GM12873 (cell line): ENCODE results near the gene KIF3A.

Experiments used
- CTCF ChIP-seq: IDR thresholded peaks from 2 replicates; pipeline ENCODE4 v1.5.1; 2012; ENCODE audit warnings: low read depth, mild to moderate bottlenecking, moderate library complexity, low read length, control low read depth; ENCODE audit not compliant: insufficient read depth; ENCODE audit errors: missing control alignments

KIF3A gene

GRCh38 chr5:132671000-132671399, 66.3 kb downstream of the KIF3A start:
- no peak for TF ChIP-seq CTCF

GRCh38 chr5:132669966-132670882, 67.1 kb downstream of the KIF3A start:
- no peak for TF ChIP-seq CTCF

DNA sequence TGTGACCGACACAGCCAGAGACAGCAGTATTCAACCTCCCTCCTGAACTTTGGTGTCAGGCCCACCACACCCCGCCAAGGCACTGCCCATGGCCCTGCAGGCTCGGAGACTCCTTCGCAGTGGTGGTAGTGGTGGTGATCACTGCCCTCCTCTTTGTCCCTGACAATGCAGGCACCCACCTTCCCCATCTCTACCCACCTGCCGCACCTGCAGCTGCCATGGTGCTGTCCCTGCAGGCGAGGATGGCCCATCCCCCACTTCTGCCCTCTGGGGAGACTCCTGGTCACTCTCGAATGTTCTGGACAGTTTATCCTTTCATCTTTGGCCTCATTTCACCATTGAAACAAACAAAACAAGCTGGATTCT, 67.9 kb downstream of the KIF3A start:
- TF ChIP-seq CTCF = no peak

- TF ChIP-seq CTCF = no peak
Measured at GRCh38 chr5:132668706-132669454, 68.5 kb downstream of the KIF3A start.

DNA sequence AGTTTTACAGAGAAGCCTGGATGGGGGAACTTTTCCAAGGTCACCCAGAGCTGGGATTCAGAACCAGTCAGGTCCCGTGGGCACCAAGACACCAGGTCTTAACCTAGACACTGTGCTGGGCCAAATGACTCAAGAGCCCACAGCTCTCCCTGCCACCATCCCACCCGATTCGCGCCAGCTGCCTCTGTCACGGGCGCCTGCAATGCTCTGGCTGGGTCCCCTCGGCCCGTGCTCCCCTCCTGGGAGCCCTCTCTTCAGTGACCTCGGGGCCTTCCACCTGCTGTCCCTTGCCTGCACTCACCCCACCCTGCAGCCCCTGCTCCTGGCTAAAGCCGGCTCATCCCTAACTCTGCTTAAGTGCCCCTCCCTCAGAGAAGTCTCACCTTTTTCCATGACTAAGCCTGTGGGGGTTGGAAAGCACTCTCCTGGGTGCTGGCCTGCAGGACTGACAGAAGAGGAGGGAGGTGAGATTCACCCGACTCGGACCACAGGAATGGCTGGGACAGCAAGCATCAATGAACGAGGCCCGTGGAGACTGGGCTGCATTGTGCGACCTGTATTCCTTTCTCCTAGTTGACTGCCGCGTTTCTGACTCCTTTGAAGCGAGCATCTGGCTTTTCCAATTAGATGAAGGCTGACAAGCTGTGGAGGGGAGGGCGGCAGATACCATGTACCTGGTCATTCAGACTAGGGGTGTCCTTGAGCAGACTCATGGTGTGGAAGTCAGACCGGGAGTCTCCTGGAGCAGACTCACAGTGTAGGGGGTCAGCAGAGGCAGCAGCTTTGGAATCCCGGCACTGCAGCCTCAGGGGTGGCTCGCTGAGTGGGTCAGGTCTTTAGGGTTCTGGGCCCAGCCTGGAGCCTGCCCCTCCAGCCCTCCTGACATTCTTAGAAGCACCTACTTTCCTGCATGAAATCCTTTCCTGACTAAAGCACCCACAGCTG, 69.3 kb downstream of the KIF3A start:
- TF ChIP-seq CTCF = no peak

DNA sequence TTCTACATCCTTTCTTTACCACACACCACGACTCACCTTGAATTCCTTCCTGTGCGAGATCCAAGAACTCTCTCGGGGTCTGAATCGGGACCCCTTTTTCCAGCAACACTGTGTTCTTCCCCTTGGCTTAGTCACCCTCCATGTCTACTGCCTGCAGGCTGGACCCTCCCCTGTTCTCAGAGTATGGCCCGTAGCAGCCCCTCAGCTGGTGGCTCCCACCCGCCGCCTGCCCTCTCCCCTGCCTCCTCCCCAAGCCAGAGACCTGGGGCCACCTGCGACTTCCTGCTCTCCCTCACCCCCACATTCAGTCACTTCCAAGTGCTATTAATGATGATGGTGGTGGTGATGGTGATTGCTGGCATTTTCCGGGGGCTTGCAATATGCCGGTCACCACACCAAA, 70.0 kb downstream of the KIF3A start:
- no peak for TF ChIP-seq CTCF
